ENCODE measurements around the gene ZFP36L1. TPM values are rescaled to one million over a fixed set of nuclear protein-coding genes. Genes with fewer than 3 reads are reported as not detected.

Gene ZFP36L1
- polyA plus RNA-seq, 4 donors, result 270 to 321 (median 296) TPM

GRCh38 chr14:68747393-68747792 lies 45.5 kb downstream of the ZFP36L1 start:
- DNase-seq (ENCODE audit: low read depth in 4 of 4, low spot score in 3 of 4), result no peak

GRCh38 chr14:68744613-68745012 lies 48.3 kb downstream of the ZFP36L1 start:
- no peak for DNase-seq (ENCODE audit: low read depth in 4 of 4, low spot score in 3 of 4)

GRCh38 chr14:68741839-68742470 lies 50.9 kb downstream of the ZFP36L1 start:
- DNase-seq (ENCODE audit: low read depth in 4 of 4, low spot score in 3 of 4), result no peak

DNA sequence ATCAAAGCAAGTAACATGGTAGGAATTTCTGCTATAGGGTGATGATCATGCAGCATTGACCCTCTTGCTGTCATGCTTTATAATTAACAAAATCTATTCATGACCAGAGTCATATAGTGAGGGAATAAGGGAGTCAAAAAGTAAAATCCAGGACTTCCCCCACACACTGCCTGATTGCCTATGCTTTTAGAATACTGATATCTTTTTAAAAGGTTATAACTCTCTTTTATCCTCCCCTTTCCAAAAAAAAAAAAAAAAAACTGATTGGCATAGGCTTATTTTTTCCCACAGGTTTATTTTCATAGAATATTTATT lies 51.4 kb downstream of the ZFP36L1 start:
- DNase-seq (ENCODE audit: low read depth in 4 of 4, low spot score in 3 of 4), result no peak

DNA sequence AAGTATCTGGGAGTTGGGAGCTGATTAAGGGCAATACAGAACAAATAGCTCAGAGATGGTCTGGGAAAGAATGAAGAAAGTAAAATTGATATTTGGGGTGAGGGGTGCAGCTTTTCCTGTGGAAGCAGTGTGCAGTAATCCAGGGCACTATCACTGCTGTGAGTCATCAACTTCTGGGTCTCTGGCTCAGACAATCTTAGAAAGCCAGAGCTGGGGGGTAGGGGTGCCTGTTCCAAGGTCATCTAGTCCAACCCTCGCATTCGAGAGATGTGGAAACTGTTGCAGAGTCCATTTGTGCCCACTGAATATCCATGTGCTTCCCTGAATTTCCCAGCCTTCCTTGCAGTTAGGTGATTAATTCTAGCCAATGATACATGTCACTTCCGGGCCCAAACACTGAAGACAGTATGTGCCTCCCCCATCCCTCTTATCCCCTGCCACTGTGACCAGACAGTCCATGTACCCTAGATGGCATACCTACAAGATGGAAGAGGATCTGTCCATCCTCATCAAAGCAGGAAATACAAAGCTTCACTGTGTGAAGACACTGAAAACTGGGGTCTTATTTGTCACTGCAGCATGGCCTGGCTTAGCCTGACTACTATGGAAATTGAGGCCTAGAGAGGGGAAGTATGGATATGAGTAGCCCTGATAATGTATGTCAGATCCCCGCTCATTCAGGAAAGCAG lies 51.9 kb downstream of the ZFP36L1 start:
- no peak for DNase-seq (ENCODE audit: low read depth in 4 of 4, low spot score in 3 of 4)

DNA sequence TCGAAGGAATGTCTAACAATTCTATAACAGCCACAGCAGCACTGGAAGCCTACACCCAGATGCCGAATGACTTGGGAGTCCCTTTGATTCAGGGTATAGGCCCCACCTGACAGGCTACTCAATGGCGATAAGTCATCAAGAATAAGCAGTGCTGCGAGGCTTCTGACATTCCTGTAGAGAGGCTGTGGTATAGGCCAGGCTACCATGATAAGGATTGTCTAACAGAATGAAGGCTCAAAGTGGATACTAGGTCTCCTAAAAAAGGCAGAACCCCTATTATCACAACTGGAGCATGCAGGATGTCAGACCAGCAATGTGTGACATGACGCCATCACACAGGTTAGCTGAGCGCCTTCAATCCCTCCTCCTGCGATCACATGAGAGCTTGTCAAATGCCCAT lies 53.2 kb downstream of the ZFP36L1 start:
- DNase-seq (ENCODE audit: low read depth in 4 of 4, low spot score in 3 of 4), result no peak

- DNase-seq (ENCODE audit: low read depth in 4 of 4, low spot score in 3 of 4), result no peak
Observed at GRCh38 chr14:68738559-68738958, 54.3 kb downstream of the ZFP36L1 start.

Other genes with a start within 250 kb of the ZFP36L1 start
- gene ACTN1, start 186.2 kb upstream of the ZFP36L1 start, polyA plus RNA-seq (ENCODE audit: insufficient read length in 4 of 4), result 10 to 100 TPM; 70.4 to 85.1 (median 71.2) TPM

Measured in right renal pelvis (tissue), 4 donors.